ENCODE results near the gene NDE1. TPM values are rescaled to one million over a fixed set of nuclear protein-coding genes. Genes with fewer than 3 reads are reported as not detected.

The NDE1 gene
- total RNA-seq, 1 donor from 2014 or later: 31.4 TPM

- TF ChIP-seq EZH2 (IDR thresholded peaks at IDR 0.05; ENCODE audit: insufficient read depth, low read length) (no peak), CTCF (IDR thresholded peaks at IDR 0.05; ENCODE audit: insufficient read depth, low read depth, low read length) (no peak)
- peaks cover 36% of the 10 kb centered on the region for H3K79me2 ChIP-seq (ENCODE audit: insufficient read depth, low read length)
- H3K4me2 ChIP-seq (ENCODE audit: low read length): no peak overlapping the region
- Mint-ChIP-seq H3K4me1 (ENCODE audit: low read depth, unreplicated experiment) (peaks cover 4% of the 10 kb centered on the region), H3K36me3 (ENCODE audit: low read depth, unreplicated experiment) (no peaks in the 10 kb centered on the region), H3K4me3 (ENCODE audit: unreplicated experiment) (no peak overlapping the region), H3K27ac (ENCODE audit: unreplicated experiment) (no peak overlapping the region), H3K9me3 (ENCODE audit: unreplicated experiment) (no peaks in the 10 kb centered on the region), H3K27me3 (ENCODE audit: low read depth, unreplicated experiment) (no peaks in the 10 kb centered on the region)
- H3K9ac ChIP-seq (ENCODE audit: low read length): no peak overlapping the region
- peaks cover 20% of the 10 kb centered on the region for H3K36me3 ChIP-seq (ENCODE audit: insufficient read depth, low read length)
- peaks cover 3% of the 10 kb centered on the region for H4K20me1 ChIP-seq (ENCODE audit: insufficient read depth, low read length)
- H3K27ac ChIP-seq (ENCODE audit: low read depth, low read length): no peak overlapping the region
- no peak for FAIRE-seq
- H3K9me3 ChIP-seq (ENCODE audit: insufficient read depth, low read depth, low read length): no peaks in the 10 kb centered on the region
- no peak for DNase-seq (ENCODE audit: low read depth)
- H3K4me1 ChIP-seq (ENCODE audit: insufficient read depth, low read length): peaks cover 16% of the 10 kb centered on the region
- no peaks in the 10 kb centered on the region for H3K27me3 ChIP-seq (ENCODE audit: insufficient read depth, low read length)
- H3K4me3 ChIP-seq (ENCODE audit: insufficient read depth, low read depth, low read length): no peak overlapping the region
- H2AFZ ChIP-seq (ENCODE audit: low read depth, low read length): no peak overlapping the region
These were observed 9.1 kb upstream of the NDE1 start for GRCh38 chr16:15640966-15641365.

GRCh38 chr16:15641753-15642556 lies 8.1 kb upstream of the NDE1 start:
- Histone ChIP-seq H3K36me3 (ENCODE audit: insufficient read depth, low read length) (peaks cover 11% of the 10 kb centered on the region), H3K27ac (ENCODE audit: low read depth, low read length) (peak overlapping the region; percentile 73), H3K79me2 (ENCODE audit: insufficient read depth, low read length) (peaks cover 36% of the 10 kb centered on the region), H3K4me2 (ENCODE audit: low read length) (peak overlapping the region; percentile 84), H2AFZ (ENCODE audit: low read depth, low read length) (peak overlapping the region; percentile 82), H4K20me1 (ENCODE audit: insufficient read depth, low read length) (peaks cover 3% of the 10 kb centered on the region), H3K9me3 (ENCODE audit: insufficient read depth, low read depth, low read length) (no peaks in the 10 kb centered on the region), H3K27me3 (ENCODE audit: insufficient read depth, low read length) (no peaks in the 10 kb centered on the region), H3K9ac (ENCODE audit: low read length) (peak overlapping the region; percentile 100), H3K4me3 (ENCODE audit: insufficient read depth, low read depth, low read length) (peak overlapping the region; percentile 68), H3K4me1 (ENCODE audit: insufficient read depth, low read length) (peaks cover 16% of the 10 kb centered on the region)
- no peak for FAIRE-seq
- Mint-ChIP-seq H3K9me3 (ENCODE audit: unreplicated experiment) (no peaks in the 10 kb centered on the region), H3K27ac (ENCODE audit: unreplicated experiment) (no peak overlapping the region), H3K27me3 (ENCODE audit: low read depth, unreplicated experiment) (no peaks in the 10 kb centered on the region), H3K36me3 (ENCODE audit: low read depth, unreplicated experiment) (no peaks in the 10 kb centered on the region), H3K4me1 (ENCODE audit: low read depth, unreplicated experiment) (peaks cover 4% of the 10 kb centered on the region), H3K4me3 (ENCODE audit: unreplicated experiment) (peak overlapping the region; percentile 92)
- DNase-seq (ENCODE audit: low read depth): no peak
- TF ChIP-seq EZH2 (IDR thresholded peaks at IDR 0.05; ENCODE audit: insufficient read depth, low read length): no peak
- TF ChIP-seq CTCF (IDR thresholded peaks at IDR 0.05; ENCODE audit: insufficient read depth, low read depth, low read length): no peak

- Mint-ChIP-seq H3K36me3 (ENCODE audit: low read depth, unreplicated experiment) (no peaks in the 10 kb centered on the region), H3K27ac (ENCODE audit: unreplicated experiment) (peak overlapping the region; percentile 47), H3K9me3 (ENCODE audit: unreplicated experiment) (no peaks in the 10 kb centered on the region), H3K4me1 (ENCODE audit: low read depth, unreplicated experiment) (peaks cover 4% of the 10 kb centered on the region), H3K4me3 (ENCODE audit: unreplicated experiment) (peak overlapping the region; percentile 92), H3K27me3 (ENCODE audit: low read depth, unreplicated experiment) (no peaks in the 10 kb centered on the region)
- H3K36me3 ChIP-seq (ENCODE audit: insufficient read depth, low read length): peaks cover 5% of the 10 kb centered on the region
- FAIRE-seq (no peak), DNase-seq (ENCODE audit: low read depth) (no peak)
- H3K27ac ChIP-seq (ENCODE audit: low read depth, low read length): peak overlapping the region; percentile 73
- H3K79me2 ChIP-seq (ENCODE audit: insufficient read depth, low read length): peaks cover 36% of the 10 kb centered on the region
- peak overlapping the region; percentile 82 for H2AFZ ChIP-seq (ENCODE audit: low read depth, low read length)
- H3K9ac ChIP-seq (ENCODE audit: low read length): peak overlapping the region; percentile 100
- H3K4me1 ChIP-seq (ENCODE audit: insufficient read depth, low read length): peaks cover 16% of the 10 kb centered on the region
- peak overlapping the region; percentile 68 for H3K4me3 ChIP-seq (ENCODE audit: insufficient read depth, low read depth, low read length)
- peaks cover 3% of the 10 kb centered on the region for H4K20me1 ChIP-seq (ENCODE audit: insufficient read depth, low read length)
- H3K9me3 ChIP-seq (ENCODE audit: insufficient read depth, low read depth, low read length): no peaks in the 10 kb centered on the region
- H3K4me2 ChIP-seq (ENCODE audit: low read length): peak overlapping the region; percentile 84
- no peaks in the 10 kb centered on the region for H3K27me3 ChIP-seq (ENCODE audit: insufficient read depth, low read length)
- TF ChIP-seq CTCF (IDR thresholded peaks at IDR 0.05; ENCODE audit: insufficient read depth, low read depth, low read length) (no peak), EZH2 (IDR thresholded peaks at IDR 0.05; ENCODE audit: insufficient read depth, low read length) (no peak)
These were observed 7.4 kb upstream of the NDE1 start for GRCh38 chr16:15642557-15643047.
